Mucosa of descending colon (tissue), 3 donors: ENCODE data around the gene DIABLO. TPM values are rescaled to one million over a fixed set of nuclear protein-coding genes. Genes with fewer than 3 reads are reported as not detected.
A peak's percentile ranks its signal among the peaks of the same experiment; 100 is the strongest.

Experiments
- ATAC-seq: fragments of 200-7000 bp; cut with Tn5 transposase; one replicate; pipeline ENCODE4 v1.9.1; 2020; ENCODE audit warnings: mild to moderate bottlenecking, moderate library complexity
- DNase-seq, 3 donors: peaks; one replicate each; pipeline ENCODE4 v3.0.0-alpha.2; 2020
- H3K36me3 ChIP-seq: fragments of 200-600 bp; one replicate; pipeline ENCODE4 v1.8.0; 2021; ENCODE audit warnings: low read depth, mild to moderate bottlenecking
- H3K4me1 ChIP-seq: fragments of 200-600 bp; one replicate; pipeline ENCODE4 v1.8.0; 2021; ENCODE audit warnings: low read depth, mild to moderate bottlenecking
- H3K4me3 ChIP-seq: fragments of 200-600 bp; one replicate; pipeline ENCODE4 v1.8.0; 2021; ENCODE audit warnings: mild to moderate bottlenecking
- H3K9me3 ChIP-seq: fragments of 200-600 bp; one replicate; pipeline ENCODE4 v1.8.0; 2021; ENCODE audit warnings: mild to moderate bottlenecking
- CTCF ChIP-seq: fragments of 200-600 bp; IDR thresholded peaks from one replicate; pipeline ENCODE4 v1.8.0; 2022; ENCODE audit warnings: antibody characterized with exemption, mild to moderate bottlenecking
- intact Hi-C, 2 donors: fragments of 100-400 bp; cut with DNase I in 1 of 2; cut with micrococcal nuclease in 1 of 2; formaldehyde crosslinking; loops; one replicate each; pipeline versions ENCODE4 v1.11.0 to v1.11.1; 2022; cut with DNase I, micrococcal nuclease
- total RNA-seq, 3 donors: library from RNA; stranded (reverse); fragmentation: NEBNext Ultra II Directional in 2 of 3; extraction: Animal tissue kit (Norgen Biotek cat#: 25700) in 2 of 3; gene quantifications; one replicate each; pipeline versions ENCODE4 v1.2.1 to v1.2.4, GENCODE V29; 2021 to 2023
- donor health status: DM: no; HTN: no; CAD: no; lungs with moderate emphysema.
- donor health status: DM: no; HTN: no; CAD: no.
- donor health status: DM: no; HTN: yes; CAD: no.

Gene DIABLO
- total RNA-seq, 3 donors from 2014 or later, result 35.6 to 42.9 (median 41.6) TPM

DNA sequence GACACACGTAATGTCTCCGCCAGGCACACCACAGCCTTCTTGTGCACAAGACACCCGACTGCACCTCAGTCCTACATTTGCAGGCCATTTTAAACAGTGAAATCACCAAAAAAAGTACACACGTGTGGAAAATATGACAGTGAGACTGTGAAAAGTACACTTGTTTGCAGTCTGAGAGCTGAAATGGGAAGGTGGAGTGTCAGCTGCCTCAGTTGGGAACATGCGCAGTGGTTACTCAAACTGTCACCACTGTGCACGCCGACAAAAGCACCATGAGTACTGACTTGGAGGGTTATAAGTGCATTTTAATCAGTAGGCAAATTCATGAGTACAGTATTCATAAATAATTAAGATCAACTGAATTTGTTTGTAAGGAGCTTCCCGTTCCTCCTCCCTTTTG, 24.7 kb upstream of the DIABLO start:
- DNase-seq (no peak), ATAC-seq (no peak)
- H3K4me1 ChIP-seq, result no peaks in the 10 kb centered on the region
- H3K9me3 ChIP-seq, result no peaks in the 10 kb centered on the region
- no peak overlapping the region for H3K4me3 ChIP-seq
- no peaks in the 10 kb centered on the region for H3K36me3 ChIP-seq
- intact Hi-C loops, result no loop called here
- no peak for TF ChIP-seq CTCF

- no peaks in the 10 kb centered on the region for H3K36me3 ChIP-seq
- ATAC-seq (no peak), DNase-seq (no peak)
- H3K4me1 ChIP-seq, result no peaks in the 10 kb centered on the region
- no peak for TF ChIP-seq CTCF
- no peaks in the 10 kb centered on the region for H3K9me3 ChIP-seq
- H3K4me3 ChIP-seq, result no peak overlapping the region
- intact Hi-C loops, result no loop called here
Measured at GRCh38 chr12:122250047-122250446, 24.2 kb upstream of the DIABLO start.

DNA sequence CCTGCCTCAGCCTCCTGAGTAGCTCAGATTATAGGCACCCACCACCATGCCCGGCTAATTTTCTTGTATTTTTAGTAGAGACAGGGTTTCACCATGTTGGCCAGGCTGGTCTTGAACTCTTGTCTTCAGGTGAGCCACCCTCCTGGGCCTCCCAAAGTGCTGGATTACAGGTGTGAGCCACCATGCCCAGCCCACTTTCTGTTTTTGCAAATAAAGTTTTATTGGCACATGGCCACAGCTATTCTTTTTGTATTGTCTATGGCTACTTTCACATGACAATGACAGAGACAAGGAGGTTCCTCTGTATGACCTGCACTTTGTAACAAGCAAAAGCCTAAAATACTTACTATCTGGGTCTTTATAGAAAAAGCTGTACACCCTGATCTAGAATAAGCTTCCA, 19.7 kb upstream of the DIABLO start:
- TF ChIP-seq CTCF, result no peak
- DNase-seq (no peak), ATAC-seq (no peak)
- Histone ChIP-seq H3K9me3 (no peaks in the 10 kb centered on the region), H3K36me3 (no peaks in the 10 kb centered on the region), H3K4me1 (no peaks in the 10 kb centered on the region), H3K4me3 (no peak overlapping the region)
- intact Hi-C loops, result no loop called here

- no peak for TF ChIP-seq CTCF
- no peaks in the 10 kb centered on the region for H3K9me3 ChIP-seq
- DNase-seq, result no peak
- H3K4me3 ChIP-seq, result no peak overlapping the region
- ATAC-seq, result peak; percentile 54
- H3K36me3 ChIP-seq, result no peaks in the 10 kb centered on the region
- intact Hi-C loops, result no loop called here
- H3K4me1 ChIP-seq, result no peaks in the 10 kb centered on the region
Measured at GRCh38 chr12:122244565-122245371, 18.9 kb upstream of the DIABLO start.

GRCh38 chr12:122243965-122244364, 18.1 kb upstream of the DIABLO start:
- ATAC-seq (peak; percentile 26), DNase-seq (no peak)
- no peak for TF ChIP-seq CTCF
- H3K36me3 ChIP-seq, result no peaks in the 10 kb centered on the region
- H3K4me3 ChIP-seq, result no peak overlapping the region
- no peaks in the 10 kb centered on the region for H3K4me1 ChIP-seq
- H3K9me3 ChIP-seq, result no peaks in the 10 kb centered on the region
- intact Hi-C loops, result no loop called here
